Skin epidermis (tissue), 12 donors: Measurements from ENCODE around the gene ITPR3.

Source experiments
- H3K27ac ChIP-seq, 21 experiments: fragments of 200-600 bp; sonication (generic) in 11 of 21; one replicate each; pipeline ENCODE4 v1.5.0; 2020; ENCODE audit warnings: mild to moderate bottlenecking in 3 of 21, inconsistent platforms in 2 of 21, moderate library complexity in 2 of 21
- H3K4me3 ChIP-seq, 7 experiments: fragments of 200-600 bp; sonication (generic) in 2 of 7; one replicate each; pipeline ENCODE4 v1.5.0; 2020; ENCODE audit warnings: inconsistent platforms in 2 of 7, mild to moderate bottlenecking in 2 of 7, moderate library complexity in 1 of 7

The ITPR3 gene

GRCh38 chr6:33620856-33621710, at the start of gene ITPR3:
Gene ITPR3 (plus strand): TSS chr6:33621322. CDS start chr6:33621603, 281 bp downstream.
- Histone ChIP-seq H3K27ac (peak within 1 kb of the TSS; percentile 79 to 99 (median 92)), H3K4me3 (peak within 1 kb of the TSS; percentile 61 to 88 (median 85))

DNA sequence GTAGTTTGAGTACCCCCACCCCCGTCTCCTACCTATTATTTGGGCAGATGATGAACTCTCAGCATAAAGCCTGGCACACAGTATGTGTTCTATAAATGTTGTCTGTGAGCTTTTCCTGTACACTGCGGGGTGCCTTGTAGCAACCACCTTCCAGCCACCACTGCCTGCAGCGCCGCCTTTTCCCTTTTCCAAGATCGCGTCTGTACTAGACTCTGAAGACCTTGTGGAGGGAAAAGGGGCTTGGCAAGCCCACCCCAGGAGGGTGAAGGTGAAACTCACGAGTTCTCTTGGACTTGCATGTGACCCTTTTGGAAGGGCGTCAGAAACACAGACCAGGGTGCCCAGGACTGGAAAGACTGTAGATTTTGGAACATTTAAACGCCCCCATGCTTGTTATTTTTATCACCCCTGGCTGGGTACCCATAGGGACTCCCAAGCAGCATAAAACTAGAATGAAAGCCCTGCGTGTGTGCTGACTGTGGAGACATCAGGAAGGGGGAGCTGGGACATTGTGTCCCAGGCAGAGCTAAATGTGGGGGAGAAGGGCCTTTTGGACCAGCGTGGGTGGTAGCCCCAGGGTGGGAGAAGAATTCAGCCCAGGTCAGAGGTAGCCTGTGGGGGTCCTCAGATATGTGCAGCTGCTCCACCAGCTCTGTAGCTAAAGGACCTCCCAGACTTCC, 49.3 kb upstream of the ITPR3 start:
- H3K4me3 ChIP-seq, result peak overlapping the region; percentile 31 to 64 (median 49)
- H3K27ac ChIP-seq, result peak overlapping the region; percentile 24 to 95 (median 87)

DNA sequence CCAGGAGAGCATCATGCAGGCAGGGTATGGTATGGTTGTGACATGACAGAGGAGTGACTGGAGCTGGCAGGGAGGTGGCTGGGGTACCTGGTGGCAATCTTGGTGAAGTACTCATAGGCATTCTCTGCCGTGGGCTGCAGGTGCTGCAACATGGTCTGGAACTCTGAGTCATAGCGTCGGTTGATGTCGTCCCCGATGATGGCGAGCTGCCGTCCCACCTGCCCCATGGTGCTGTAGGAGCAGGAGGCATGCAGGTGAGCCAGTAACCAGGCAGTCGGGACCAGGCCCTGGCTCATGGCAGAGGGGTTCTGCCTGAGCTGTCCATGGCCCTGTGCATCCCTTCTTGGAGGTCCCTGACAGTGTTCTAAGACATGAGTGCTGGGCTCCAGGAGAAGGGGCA, 45.9 kb upstream of the ITPR3 start:
- Histone ChIP-seq H3K27ac (no peak overlapping the region), H3K4me3 (no peak overlapping the region)

- H3K4me3 ChIP-seq, result peak overlapping the region in 1 of 7 experiments; percentile 17
- H3K27ac ChIP-seq, result peak overlapping the region in 20 of 21 experiments; percentile 11 to 98 (median 92)
Measured at GRCh38 chr6:33576668-33577067, 44.5 kb upstream of the ITPR3 start.

- H3K27ac ChIP-seq, result peak overlapping the region in 20 of 21 experiments; percentile 11 to 98 (median 92)
Measured at GRCh38 chr6:33577106-33577535, 44.0 kb upstream of the ITPR3 start.

GRCh38 chr6:33577718-33578117, 43.4 kb upstream of the ITPR3 start:
- H3K4me3 ChIP-seq, result peak overlapping the region in 4 of 7 experiments; percentile 17 to 84 (median 76)
- peak overlapping the region in 20 of 21 experiments; percentile 11 to 98 (median 92) for H3K27ac ChIP-seq

More at GRCh38 chr6:33577106-33577535, 44.0 kb upstream of the ITPR3 start:
- H3K4me3 ChIP-seq, result peak overlapping the region in 1 of 7 experiments; percentile 17

- peak overlapping the region; percentile 70 to 84 (median 75) for H3K4me3 ChIP-seq
- H3K27ac ChIP-seq, result peak overlapping the region in 20 of 21 experiments; percentile 43 to 98 (median 92)
Measured at GRCh38 chr6:33578164-33578563, 43.0 kb upstream of the ITPR3 start.

- peak overlapping the region; percentile 70 to 84 (median 75) for H3K4me3 ChIP-seq
- peak overlapping the region in 20 of 21 experiments; percentile 43 to 98 (median 92) for H3K27ac ChIP-seq
Measured at GRCh38 chr6:33578588-33579011, 42.5 kb upstream of the ITPR3 start.

- Histone ChIP-seq H3K27ac (peak within 1 kb of the TSS in 20 of 21 experiments; percentile 75 to 98 (median 92)), H3K4me3 (peak within 1 kb of the TSS; percentile 70 to 84 (median 75))
Measured at GRCh38 chr6:33579828-33580714, 41.1 kb upstream of the ITPR3 start, which contains the start of gene BAK1. Gene BAK1 (minus strand): TSS chr6:33580276. CDS start chr6:33577604, 2,672 bp downstream.

GRCh38 chr6:33581186-33581585, 39.9 kb upstream of the ITPR3 start:
- peak overlapping the region in 2 of 21 experiments; percentile 96 for H3K27ac ChIP-seq

GRCh38 chr6:33583591-33584155, 37.4 kb upstream of the ITPR3 start:
- H3K27ac ChIP-seq, result no peak overlapping the region

More at GRCh38 chr6:33581186-33581585, 39.9 kb upstream of the ITPR3 start:
- no peak overlapping the region for H3K4me3 ChIP-seq

GRCh38 chr6:33584700-33585402, 36.3 kb upstream of the ITPR3 start:
- Histone ChIP-seq H3K27ac (peak overlapping the region in 8 of 21 experiments; percentile 1 to 84 (median 52)), H3K4me3 (no peak overlapping the region)

More at GRCh38 chr6:33583591-33584155, 37.4 kb upstream of the ITPR3 start:
- H3K4me3 ChIP-seq, result no peak overlapping the region

GRCh38 chr6:33585403-33586107, 35.6 kb upstream of the ITPR3 start:
- H3K27ac ChIP-seq, result peak overlapping the region in 9 of 21 experiments; percentile 1 to 84 (median 45)
- H3K4me3 ChIP-seq, result no peak overlapping the region

DNA sequence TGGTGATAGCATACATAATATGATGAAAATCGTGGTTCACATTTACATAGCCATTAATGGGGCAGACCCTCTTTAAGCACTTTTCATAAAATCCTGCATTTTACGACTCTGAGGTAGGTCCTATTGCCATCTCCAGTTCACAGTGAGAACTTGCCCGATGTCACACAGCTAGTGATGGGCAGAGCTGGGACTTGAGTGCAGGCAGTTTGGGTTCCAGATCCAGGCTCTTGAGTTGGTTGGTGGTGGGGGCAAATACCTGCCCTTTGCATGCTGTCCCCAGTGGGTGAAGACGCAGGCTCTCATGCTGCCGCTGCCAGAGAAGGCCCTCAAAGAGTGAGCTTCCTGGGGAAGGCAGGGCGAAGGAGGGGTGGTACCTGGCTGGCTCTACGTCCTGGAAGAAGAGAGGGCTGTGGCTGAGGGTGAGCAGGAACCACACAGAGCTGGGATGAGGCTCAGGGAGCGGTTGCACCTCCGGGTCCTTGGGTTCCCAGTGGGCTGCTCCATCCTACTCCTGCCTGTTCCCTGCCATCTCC, 34.9 kb upstream of the ITPR3 start:
- no peak overlapping the region for H3K27ac ChIP-seq
- no peak overlapping the region for H3K4me3 ChIP-seq

- no peak overlapping the region for H3K27ac ChIP-seq
- no peak overlapping the region for H3K4me3 ChIP-seq
Measured at GRCh38 chr6:33587529-33587928, 33.6 kb upstream of the ITPR3 start.

DNA sequence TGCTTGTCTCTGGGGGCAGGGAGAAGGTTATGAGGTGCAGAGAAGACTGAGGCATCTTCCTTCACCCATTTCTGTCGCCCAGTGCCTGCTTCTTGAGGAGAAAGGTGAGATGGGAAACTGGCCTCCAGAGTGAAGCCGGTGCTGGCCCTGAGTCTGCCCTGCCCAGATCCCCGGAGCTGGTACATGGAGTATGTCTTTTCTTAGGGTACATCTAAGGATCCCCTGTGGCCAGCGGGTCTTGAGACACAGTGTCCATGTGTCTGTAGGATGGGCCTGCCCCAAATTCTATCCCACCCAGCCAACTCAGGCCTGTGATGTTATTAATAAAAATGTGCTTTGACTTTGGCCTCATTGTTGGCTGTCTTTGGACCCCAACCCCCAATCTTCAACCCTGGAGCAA, 32.2 kb upstream of the ITPR3 start:
- Histone ChIP-seq H3K4me3 (no peak overlapping the region), H3K27ac (peak overlapping the region in 4 of 21 experiments; percentile 28 to 74 (median 70))

DNA sequence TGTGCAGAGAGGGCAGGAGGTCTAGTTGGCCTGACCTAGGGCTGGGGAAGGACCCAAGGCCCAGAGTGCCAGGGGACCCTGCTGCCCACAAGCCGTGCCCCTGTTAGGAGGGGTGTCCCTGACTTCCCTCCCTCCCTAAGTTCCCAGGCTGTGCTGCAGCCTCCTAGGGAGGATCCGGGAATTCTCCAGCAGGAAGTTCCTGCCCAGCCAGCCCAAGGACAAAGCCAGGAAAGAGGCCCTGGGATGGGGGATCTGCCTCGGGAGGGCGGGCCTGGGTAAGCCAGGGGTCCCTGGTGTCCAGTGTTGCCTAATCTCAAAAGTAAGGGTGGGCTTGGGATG, 31.8 kb upstream of the ITPR3 start:
- no peak overlapping the region for H3K4me3 ChIP-seq
- peak overlapping the region in 8 of 21 experiments; percentile 29 to 74 (median 64) for H3K27ac ChIP-seq
